Esophagus muscularis mucosa (tissue), 3 donors: ENCODE data around the gene ANKRD33.

Experiments
- POLR2AphosphoS5 ChIP-seq, 2 donors: sonication (generic); formaldehyde crosslinking; IDR thresholded peaks; one replicate each; pipeline ENCODE4 v1.6.1; 2017; ENCODE audit warnings: antibody characterized with exemption in 2 of 2
- TF ChIP-seq, protein P1 (sequence below), 3 experiments: fragments of 200-600 bp in 2 of 3; fragments of 450-650 bp in 1 of 3; sonication (generic) in 2 of 3; IDR thresholded peaks; one replicate each; pipeline ENCODE4 v1.5.1; 2017 to 2019; ENCODE audit warnings: antibody characterized with exemption in 3 of 3, mild to moderate bottlenecking in 2 of 3, moderate library complexity in 1 of 3

GRCh38 chr12:51883998-51884675, 3.8 kb upstream of the ANKRD33 start:
- no peak for TF ChIP-seq POLR2AphosphoS5 (IDR thresholded peaks at IDR 0.05)
- TF ChIP-seq, protein P1, sequence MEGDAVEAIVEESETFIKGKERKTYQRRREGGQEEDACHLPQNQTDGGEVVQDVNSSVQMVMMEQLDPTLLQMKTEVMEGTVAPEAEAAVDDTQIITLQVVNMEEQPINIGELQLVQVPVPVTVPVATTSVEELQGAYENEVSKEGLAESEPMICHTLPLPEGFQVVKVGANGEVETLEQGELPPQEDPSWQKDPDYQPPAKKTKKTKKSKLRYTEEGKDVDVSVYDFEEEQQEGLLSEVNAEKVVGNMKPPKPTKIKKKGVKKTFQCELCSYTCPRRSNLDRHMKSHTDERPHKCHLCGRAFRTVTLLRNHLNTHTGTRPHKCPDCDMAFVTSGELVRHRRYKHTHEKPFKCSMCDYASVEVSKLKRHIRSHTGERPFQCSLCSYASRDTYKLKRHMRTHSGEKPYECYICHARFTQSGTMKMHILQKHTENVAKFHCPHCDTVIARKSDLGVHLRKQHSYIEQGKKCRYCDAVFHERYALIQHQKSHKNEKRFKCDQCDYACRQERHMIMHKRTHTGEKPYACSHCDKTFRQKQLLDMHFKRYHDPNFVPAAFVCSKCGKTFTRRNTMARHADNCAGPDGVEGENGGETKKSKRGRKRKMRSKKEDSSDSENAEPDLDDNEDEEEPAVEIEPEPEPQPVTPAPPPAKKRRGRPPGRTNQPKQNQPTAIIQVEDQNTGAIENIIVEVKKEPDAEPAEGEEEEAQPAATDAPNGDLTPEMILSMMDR (IDR thresholded peaks at IDR 0.05), result no peak
